Hippocampal formation (tissue), 2 donors: ENCODE results near the gene ADIPOQ.
"Not testable (repeated sequence)": the region's sequence is repeated elsewhere in the genome, so short reads cannot be mapped to it uniquely, and the experiment has no call there.

Experiments used
- DNase-seq, 2 donors: peaks; one replicate each; lab custom pipeline; 2025; lab: John Stamatoyannopoulos, UW

ADIPOQ gene

DNA sequence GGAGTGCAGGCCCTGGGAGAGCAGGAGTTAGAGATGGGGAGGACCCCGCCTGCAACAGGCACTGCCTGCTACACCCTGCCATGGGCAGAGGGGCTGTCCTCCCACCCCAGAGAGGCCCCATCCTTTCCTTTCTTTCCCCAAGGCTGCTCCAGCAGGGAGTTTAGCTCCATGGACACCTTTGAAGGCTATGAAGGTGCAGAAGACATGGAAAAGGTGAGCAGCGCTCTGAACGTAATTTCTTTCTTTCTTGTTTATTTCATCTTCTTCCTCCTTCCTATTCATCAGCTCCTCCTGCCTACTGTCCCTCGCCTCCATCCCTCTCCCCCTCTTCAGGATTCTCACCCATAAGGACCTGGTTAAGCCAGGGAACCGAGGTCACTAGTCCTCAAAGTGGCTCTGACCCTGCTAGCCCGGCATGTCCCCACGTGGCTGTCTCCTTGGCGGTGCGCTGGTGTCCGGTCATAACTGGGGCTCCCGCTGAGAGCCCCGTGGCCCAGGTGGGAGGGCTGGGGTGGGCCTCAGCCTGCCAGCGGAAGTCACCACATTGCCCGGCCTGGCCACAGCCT, 16.0 kb upstream of the ADIPOQ start:
- no peak for DNase-seq

DNA sequence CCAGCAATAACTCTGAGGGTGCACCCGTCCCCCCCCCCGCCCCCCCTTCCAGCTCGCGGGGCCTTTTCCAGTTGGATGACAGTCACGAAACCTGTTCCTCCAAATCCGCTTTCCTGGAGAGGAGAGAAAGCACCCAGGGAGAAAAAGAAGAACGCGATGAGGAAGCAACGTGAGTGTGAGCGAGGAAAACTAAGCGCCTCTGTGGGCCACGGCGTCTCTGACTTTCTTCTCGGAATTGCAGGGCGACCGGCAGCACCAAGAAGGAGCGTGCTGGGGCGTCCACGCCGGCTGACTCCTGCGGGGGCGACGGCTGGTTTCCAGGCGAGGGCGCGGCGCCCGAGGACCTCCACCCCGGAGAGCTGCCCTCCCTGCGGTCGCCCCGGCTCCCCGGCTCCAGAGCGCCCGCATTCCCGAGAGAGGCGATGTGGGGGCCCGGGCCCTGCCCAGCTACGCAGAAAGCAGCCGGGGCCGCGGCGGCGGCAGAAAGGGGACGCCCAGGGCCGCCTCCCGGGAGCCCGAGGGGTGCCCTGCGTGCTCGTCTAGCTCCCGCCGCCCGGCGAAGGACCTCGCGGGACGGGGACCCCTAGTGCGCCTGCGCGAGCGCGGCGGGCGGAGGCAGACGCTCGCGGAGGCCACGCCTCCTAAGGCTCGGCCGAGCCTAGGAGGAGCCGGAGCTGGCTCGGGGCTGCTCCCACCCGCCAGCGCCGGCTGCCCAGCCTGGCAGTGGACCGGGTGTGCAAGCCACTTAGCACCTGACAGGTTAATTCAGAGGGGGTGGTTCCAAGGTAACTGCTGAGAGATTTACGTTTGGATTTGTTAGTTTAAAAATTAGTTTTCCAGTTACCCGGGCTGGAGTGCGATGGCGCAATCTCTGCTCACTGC, 15.3 kb upstream of the ADIPOQ start:
- peak; percentile 67 to 76 for DNase-seq

DNA sequence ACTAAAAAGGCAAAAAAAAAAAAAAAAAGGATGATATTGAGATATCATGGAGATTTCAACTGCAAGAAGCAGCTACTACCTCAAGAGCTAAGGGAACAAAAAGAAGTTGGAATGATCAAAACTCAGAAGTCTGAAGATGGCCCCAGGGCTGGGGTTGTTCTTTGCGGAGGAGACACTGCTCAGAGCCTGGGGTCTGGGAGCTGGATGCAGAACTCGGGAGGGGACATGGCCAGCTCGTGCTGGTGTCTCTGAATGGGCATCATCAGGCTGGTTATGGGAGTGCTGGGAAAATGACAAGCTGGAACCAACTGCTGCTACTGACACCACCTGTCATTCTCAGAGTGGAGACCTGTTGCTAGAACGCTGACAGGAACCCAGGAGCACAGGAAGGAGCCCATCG, 14.2 kb upstream of the ADIPOQ start:
- no peak for DNase-seq

DNA sequence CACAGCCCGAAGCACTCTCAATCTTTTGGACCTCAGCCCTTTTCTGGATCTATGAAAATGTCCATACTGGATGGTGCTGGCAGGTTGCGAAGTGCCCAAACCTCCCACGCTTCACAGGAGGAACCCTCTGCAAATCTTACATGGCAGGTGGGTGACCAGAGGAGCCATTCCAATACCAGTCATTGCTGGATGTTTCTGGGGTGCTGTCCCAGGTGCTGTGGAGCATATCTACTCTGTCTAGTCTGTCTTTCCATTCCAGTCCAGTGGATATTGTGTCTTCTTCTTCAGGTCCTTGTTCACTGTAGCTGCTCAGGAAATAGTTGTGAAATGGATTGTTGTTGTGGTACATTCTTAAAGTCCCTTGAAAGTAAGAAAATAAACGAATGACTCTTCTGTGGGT, 10.7 kb upstream of the ADIPOQ start:
- no peak for DNase-seq

DNA sequence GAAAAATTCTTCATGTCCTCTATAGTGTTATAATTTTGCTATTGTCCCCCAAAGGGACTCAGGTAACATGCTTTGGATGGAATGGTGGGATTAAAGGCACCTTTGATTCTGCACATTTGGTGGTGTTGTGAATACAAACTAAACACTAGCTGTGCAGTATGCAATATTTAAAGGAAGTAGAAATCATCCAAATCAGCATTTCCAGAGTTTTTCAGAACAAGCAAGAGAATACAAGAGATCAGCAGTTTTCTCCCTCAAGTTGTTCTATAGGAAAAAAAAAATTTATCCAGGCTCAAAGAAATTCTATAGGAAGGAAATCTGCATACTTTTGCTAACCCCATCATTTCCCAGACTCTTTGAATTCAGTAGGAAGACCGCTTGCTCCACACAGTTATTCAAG, 10.2 kb upstream of the ADIPOQ start:
- DNase-seq, result no peak

DNA sequence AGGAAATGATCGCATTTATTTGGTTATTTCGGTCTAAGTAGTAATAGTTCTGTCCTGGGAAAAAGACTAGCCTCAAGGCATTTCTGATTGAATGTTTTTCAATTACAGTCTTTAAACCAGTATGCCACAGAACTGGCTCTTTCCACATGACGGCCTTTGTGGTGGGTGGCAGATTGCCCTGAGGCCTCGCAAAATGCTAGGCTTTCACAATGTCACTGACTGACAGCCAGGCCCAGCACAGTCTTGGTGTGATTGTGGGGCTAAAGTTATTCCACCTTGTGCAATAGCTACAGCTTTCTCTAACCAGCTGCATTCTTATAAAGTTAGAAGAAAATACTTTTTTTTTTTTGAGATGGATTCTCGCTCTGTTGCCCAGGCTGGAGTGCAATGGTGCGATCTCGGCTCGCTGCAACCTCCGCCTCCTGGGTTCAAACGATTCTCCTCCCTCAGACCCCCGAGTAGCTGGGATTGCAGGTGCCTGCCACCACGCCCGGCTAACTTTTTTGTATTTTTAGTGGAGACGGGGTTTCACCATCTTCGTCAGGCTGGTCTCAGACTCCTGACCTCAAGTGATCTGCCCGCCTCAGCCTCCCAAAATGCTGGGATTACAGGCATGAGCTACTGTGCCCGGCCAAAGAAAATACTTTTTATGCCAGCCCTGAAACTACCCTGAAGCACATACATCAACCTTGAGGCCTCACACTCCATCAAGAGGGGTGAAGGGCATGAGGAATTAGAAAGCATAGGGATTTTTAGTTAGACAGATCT, 2.5 kb upstream of the ADIPOQ start:
- DNase-seq, result no peak

DNA sequence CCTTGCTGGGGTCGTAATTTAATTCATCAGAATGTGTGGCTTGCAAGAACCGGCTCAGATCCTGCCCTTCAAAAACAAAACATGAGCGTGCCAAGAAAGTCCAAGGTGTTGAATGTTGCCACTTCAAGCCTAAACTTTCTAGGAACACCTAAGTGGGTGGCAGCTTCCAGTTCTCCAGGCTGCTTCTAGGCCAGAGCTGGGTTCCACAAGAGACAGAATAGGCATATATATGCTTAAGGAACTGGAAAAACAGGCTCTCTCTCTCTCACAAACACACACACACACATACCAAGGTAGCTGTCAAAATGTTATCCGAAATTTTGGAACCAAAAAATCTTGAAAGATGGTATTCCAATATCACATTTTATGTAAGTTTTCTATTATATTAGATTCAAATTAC, 890 bp upstream of the ADIPOQ start:
- no peak for DNase-seq

DNA sequence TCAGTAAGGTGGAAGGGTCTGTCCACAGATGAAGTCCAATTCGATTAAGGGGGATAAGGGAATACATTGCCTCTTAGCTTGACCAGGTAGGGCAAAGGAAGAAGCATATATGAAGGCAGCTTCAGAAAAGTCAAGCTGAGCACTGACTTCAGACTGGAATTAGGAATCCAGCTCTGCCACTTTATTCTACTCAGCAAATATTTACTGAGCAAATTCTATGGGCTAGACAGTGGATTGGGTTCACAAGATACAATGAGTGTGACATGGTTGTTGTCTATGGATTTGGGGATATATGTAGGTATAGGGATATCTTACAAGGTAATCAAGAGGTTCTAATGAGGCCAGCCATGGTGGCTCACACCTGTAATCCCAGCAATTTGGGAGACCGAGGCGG, 526 bp downstream of the ADIPOQ start:
- DNase-seq, result no peak

DNA sequence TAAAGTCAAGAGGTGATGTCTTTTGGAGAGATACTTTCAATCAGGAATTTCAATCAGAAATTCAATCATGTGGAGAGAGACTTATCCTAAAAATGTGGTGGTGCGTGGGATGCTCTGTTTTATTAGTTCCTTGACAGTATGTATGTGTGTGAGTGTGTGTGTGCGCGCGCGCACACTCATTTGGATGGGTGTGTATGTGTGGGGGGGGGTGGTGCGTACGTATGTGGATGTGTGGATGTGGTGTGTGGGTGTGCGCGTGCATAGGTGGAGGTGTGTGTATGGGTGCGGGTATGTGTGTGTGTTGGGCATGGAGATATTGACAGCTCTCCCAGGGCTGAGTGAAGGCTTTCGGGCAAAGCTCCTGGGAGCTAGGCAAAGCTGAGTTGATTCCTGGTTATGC, 2.4 kb downstream of the ADIPOQ start:
- no peak for DNase-seq

DNA sequence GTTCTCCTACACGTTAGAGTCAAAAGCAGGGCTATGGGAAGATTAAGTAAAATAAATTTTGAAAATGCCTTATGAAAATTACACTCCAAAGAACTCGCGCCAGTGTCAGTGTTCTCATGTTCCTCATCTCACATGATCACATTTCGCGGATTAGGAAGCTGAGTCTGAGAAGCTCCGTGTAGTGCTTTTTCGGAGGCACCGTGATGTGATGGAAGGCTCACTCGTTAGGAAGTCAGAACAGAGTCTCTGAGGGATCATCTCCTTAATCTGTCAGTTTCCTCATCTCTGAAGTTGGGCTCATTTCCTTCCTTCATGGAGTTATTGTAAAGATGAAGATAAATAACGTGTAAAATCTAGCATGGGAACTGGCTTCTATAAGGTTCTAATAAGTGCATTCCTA, 3.2 kb downstream of the ADIPOQ start:
- DNase-seq, result no peak

DNA sequence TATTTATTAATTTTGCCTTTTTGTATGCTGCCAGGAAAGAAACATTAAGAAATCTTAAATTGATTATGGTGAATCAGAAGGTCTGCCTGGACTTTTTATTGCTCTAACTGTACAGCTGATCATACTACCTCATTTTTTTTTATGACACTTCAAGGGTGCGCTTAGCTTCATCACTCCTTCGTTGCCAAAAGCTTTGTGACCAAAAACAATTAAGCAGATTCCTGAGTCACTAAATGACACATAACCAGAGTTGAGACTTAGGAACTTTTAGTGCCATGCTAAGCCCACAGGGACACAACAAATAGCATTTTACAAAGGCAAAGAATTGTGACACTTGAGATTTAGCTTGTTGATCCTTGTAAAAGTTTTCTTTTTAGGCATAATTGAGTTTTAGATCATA, 4.9 kb downstream of the ADIPOQ start:
- no peak for DNase-seq

DNA sequence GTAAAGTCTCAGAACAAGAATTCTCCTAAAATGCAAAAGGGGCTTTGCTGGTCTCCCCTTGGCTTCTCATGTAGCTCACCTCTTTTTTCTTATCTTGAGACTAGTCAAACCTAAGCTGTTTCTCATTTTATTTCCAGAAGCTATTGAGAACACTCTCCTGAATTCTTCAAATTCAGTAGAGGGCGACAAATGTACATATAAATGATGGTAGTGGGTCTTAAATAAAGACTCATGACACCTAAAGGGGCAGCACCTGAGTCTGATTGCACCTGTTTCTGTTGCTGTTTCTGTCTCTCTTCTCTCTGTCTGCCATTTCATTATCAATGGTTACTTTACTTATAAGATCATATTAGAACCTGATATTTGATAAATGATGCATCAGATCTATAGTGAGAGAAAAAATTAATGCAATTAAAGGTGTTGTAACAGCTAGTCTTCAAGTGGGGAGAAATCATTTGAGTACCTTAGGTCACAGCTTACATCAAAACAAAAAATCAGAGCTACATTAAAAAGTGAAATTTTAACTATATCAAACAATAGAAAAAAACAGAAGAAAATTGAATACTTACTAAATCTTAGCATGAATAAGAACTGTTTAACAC, 7.0 kb downstream of the ADIPOQ start:
- peak in 1 of 2 donors; percentile 9 for DNase-seq

DNA sequence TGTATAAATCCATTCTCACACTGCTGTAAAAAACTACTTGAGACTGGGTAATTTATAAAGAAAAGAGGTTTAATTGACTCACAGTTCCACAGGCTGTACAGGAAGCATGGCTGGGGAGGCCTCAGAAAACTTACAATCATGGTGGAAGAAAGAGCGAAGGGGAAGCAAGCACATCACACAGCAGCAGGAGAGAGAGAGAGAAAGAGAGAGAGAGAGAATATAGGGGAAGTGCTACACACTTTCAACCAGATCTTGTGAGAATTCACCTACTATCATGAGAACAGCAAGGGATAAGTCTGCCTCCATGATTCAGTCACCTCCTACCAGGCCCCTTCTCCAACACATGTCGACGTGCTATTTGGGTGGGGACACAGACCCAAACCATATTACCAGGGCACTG, 9.3 kb downstream of the ADIPOQ start:
- not testable (repeated sequence) for DNase-seq

DNA sequence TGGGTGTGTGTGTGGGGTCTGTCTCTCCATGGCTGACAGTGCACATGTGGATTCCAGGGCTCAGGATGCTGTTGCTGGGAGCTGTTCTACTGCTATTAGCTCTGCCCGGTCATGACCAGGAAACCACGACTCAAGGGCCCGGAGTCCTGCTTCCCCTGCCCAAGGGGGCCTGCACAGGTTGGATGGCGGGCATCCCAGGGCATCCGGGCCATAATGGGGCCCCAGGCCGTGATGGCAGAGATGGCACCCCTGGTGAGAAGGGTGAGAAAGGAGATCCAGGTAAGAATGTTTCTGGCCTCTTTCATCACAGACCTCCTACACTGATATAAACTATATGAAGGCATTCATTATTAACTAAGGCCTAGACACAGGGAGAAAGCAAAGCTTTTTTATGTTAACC, 10.5 kb downstream of the ADIPOQ start:
- DNase-seq, result no peak

DNA sequence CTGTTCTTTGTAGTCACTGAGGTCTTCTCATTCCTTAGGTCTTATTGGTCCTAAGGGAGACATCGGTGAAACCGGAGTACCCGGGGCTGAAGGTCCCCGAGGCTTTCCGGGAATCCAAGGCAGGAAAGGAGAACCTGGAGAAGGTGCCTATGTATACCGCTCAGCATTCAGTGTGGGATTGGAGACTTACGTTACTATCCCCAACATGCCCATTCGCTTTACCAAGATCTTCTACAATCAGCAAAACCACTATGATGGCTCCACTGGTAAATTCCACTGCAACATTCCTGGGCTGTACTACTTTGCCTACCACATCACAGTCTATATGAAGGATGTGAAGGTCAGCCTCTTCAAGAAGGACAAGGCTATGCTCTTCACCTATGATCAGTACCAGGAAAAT, 11.6 kb downstream of the ADIPOQ start:
- DNase-seq, result no peak

DNA sequence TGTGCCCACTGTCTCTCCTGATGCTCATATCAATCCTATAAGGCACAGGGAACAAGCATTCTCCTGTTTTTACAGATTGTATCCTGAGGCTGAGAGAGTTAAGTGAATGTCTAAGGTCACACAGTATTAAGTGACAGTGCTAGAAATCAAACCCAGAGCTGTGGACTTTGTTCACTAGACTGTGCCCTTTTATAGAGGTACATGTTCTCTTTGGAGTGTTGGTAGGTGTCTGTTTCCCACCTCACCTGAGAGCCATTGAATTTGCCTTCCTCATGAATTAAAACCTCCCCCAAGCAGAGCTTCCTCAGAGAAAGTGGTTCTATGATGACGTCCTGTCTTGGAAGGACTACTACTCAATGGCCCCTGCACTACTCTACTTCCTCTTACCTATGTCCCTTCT, 12.4 kb downstream of the ADIPOQ start:
- DNase-seq, result no peak

DNA sequence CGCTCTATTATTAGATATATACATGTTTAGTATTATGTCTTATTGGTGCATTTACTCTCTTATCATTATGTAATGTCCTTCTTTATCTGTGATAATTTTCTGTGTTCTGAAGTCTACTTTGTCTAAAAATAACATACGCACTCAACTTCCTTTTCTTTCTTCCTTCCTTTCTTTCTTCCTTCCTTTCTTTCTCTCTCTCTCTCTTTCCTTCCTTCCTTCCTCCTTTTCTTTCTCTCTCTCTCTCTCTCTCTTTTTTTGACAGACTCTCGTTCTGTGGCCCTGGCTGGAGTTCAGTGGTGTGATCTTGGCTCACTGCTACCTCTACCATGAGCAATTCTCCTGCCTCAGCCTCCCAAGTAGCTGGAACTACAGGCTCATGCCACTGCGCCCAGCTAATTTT, 15.2 kb downstream of the ADIPOQ start:
- no peak for DNase-seq

DNA sequence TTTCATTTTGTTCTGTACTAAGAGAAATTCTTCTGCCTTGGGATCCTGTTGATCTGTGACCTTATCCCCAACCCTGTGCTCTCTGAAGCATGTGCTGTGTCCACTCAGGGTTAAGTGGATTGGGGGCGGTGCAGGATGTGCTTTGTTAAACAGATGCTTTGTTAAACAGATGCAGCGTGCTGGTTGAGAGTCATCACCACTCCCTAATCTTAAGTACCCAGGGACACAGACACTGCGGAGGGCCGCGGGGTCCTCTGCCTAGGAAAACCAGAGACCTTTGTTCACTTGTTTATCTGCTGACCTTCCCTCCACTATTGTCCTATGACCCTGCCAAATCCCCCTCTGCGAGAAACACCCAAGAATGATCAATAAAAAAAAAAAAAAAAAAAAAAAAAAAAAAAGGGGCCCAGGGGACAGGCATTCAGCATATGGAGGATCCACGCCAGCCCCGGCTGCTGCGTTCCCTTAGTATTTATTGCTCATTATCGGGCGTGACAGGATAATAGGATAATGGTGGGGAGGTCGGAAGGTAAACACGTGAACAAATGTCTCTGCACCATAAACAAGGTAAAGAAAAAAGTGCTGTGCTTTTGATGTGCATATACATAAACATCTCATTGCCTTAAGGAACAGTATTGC, 22.8 kb downstream of the ADIPOQ start:
- DNase-seq, result not testable (repeated sequence)

DNA sequence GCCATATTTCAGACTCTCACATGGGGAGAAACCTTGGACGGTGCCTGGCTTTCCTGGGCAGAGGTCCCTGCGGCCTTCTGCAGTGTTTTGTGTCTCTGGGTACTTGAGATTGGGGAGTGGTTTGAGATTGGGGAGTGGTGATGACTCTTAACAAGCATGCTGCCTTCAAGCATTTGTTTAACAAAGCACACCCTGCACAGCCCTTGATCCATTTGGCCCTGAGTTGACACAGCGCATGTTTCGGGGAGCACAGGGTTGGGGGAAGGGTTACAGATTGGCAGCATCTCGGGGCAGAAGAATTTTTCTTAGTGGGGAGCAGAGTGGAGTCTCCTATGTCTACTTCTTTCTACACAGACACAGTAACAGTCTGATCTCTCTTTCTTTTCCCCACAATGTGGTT, 23.6 kb downstream of the ADIPOQ start:
- DNase-seq, result not testable (repeated sequence)

DNA sequence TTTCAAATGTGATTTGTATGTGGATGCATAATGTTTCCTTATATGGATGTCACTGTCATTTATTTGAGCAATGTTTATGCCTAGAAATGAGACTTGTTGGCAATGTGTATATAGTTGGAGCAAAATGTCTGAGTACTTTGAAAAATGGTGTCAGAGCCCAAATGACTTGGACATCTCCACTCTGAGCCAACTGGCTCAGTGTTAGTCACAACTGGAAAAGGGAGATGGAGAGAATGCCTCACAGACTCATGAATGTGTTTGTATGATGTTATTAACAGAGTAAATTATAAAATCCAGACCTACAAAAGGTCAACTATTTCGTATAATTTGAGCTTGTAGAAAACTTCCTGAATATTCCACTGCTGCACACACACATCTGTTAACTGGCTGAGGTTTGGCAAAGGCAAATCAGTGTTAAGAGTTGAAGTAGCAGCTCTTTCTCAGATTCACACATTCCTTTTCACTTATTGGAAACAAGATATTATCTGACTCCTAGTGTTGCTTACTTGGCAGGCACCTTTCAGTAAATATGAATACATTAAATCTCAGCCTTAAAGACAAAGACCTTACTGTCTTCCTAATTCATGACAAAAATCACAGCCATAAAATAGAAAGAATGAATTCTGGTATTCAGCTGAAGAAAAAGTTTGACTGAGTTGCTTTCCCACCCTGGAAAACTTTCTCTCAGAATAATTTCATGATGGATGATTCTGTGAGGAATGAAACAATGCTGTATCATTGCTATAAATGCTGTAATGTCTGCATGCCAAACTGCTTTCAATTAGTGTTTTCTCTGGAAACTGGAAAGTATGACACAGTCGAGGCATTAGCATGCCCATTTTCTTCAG, 27.0 kb downstream of the ADIPOQ start:
- no peak for DNase-seq
